NK-92 (cell line): ENCODE data around the gene GPD1.
"Not testable (repeated sequence)": the region's sequence is repeated elsewhere in the genome, so short reads cannot be mapped to it uniquely, and the experiment has no call there.

ENCODE experiments used
- DNase-seq: peaks from one replicate; lab custom pipeline; 2025; ENCODE audit not compliant: unreplicated experiment; lab: John Stamatoyannopoulos, UW

The GPD1 gene

GRCh38 chr12:50120521-50120920 is 16.7 kb downstream of the GPD1 start:
- DNase-seq, result no peak

DNA sequence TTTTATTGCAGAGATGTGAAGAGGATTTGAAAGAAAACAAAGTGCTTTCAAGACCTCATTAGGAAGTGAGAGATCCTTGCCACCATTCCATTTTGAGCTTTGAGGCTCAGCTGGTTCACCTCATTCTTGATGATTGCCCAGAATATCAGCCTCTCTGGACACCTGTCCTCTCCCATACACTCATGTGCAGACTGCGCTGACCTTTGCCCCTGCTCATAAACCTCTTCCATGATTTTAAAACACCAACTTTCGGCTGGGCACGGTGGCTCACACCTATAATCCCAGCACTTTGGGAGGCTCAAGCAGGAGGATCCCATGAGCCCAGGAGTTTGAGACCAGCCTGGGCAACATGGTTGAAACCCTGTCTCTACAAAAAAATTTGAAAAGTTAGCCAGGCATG is 17.1 kb downstream of the GPD1 start:
- DNase-seq, result no peak

GRCh38 chr12:50121641-50122040 is 17.8 kb downstream of the GPD1 start:
- no peak for DNase-seq

DNA sequence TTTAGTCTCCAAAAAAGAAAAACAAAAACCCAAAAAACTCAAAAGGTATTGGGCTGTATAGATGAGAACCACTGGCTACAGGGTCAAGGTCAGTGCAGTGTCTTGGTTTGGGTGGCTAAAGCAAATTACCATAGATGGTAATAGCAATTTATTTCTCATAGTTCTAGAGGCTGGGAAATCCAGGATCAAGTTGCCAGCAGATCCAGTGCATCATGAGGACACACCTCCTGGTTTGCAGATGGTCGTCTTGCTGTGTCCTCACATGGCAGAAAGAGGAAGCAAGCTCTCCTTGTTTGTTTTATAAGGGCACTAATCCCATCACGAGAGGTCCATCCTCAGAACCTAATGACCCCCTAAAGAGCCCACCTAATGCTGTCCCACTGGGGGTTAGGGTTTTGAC is 19.4 kb downstream of the GPD1 start:
- DNase-seq, result no peak

DNA sequence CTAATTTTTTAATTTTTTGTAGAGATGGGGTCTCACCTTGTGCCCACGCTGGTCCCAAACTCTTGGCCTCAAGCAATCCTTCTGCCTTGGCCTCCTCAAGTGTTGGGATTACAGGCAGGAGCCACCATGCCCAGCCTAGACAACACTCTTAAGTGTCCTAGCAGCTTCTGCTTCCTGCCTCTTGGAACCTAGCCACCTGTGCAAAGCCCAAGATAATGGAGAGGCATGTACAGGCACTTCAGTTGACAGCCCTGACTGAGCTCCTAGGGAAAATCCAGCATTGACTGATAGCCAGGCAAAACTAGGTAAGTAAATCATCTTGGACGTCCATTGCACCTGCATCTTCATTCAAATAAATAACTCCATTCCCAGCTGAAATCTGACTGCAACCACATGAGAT is 23.7 kb downstream of the GPD1 start:
- no peak for DNase-seq

- no peak for DNase-seq
Observed at GRCh38 chr12:50129290-50129689, 25.5 kb downstream of the GPD1 start.

DNA sequence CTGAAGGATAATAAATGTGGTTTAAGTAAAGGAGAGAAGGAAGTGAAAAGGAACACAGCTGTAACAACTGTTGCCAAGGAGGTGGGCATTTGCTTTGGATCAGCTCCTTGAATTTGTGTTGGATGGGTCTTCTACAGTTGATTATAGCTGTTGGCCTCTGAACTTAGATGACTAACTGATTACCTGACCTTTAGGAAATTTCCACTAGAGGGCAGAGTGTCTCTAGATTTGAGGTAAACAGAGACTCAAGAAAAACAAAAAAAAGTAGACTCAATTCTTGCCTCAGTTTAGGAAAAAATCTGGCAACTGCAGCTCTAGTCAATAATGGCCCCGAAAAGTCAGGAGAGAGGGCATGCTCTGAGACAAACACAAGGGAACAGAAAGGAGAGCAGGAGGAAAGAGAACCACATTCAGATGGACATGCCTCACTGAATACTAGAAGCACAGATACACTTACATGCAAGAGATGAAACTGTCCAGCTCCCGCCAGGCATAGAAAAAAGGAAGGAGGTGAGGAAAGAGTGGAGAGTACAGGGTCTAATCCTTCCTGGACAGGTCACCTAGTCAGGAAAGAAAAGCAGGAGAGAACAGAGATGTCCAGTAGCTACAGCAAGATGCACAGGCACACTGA is 28.8 kb downstream of the GPD1 start:
- DNase-seq, result no peak

DNA sequence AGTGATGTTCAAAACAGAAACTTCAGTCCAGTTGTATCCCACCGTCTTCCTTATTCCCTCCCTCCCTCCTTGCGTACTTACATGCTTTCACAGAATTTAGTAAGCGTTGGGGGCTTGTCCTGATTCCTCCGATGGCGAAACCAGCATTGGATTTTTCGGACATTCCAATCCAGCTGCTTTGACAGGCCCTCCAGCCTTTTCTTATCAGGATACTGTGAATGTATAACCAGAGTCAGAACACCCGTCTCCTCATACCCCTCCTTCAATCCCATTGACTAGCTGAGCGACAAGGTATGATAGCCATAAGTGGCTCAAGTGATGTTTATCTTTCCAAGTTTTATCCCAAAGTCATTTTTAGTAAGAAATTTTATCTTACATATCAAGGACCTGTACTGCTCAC is 39.2 kb downstream of the GPD1 start:
- no peak for DNase-seq

- no peak for DNase-seq
Observed at GRCh38 chr12:50145439-50145838, 41.6 kb downstream of the GPD1 start.

DNA sequence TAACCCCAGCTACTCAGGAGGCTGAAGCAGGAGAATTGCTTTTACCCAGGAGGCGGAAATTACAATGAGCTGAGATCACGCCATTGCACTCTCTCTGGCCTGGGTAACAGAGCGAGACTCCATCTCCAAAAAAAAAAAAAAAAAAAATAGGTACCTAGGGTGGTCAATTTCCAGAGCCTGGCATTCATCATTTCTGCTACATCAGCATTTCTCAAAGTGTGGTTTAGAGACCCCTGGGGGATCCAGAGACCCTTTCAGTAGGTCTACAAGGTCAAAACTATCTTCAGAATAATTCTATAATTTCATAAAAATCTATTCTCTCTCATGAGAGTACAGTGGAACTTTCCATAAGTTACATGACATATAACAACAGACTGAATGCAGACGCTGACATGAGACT is 43.5 kb downstream of the GPD1 start:
- DNase-seq, result no peak

DNA sequence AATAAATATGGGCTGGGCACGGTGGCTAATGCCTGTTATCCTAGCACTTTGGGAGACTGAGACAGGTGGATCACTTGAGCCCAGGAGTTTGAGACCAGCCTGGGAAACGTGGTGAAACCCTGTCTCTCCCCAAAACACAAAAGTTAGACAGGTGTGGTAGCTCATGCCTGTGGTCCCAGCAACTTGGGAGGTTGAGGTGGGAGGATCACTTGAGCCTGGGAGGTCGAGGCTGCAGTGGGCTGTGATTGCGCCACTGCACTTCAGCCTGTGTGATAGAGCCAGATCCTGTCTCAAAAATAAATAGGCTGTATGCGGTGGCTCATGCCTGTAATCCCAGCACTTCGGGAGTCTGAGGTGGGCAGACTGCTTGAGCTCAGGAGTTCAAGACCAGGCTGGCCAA is 44.2 kb downstream of the GPD1 start:
- DNase-seq, result not testable (repeated sequence)

DNA sequence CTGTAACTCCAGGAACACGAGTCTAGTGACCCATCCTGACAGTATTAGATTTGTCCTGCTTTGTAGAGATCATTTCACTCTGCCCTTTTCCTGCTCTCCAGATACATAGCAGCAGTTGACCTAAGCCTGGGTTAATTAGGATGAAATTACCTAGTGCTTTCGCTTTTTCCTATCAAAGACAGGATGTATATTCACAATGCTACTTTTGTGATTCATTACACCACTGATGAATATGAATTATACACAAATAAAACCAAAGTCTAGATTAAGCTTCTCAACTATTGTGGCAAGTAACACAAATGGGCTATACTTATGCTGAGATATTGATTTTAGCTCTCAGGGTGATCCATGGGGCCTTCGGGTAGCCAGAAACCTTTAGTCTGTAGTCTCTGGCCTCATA is 45.5 kb downstream of the GPD1 start:
- no peak for DNase-seq

DNA sequence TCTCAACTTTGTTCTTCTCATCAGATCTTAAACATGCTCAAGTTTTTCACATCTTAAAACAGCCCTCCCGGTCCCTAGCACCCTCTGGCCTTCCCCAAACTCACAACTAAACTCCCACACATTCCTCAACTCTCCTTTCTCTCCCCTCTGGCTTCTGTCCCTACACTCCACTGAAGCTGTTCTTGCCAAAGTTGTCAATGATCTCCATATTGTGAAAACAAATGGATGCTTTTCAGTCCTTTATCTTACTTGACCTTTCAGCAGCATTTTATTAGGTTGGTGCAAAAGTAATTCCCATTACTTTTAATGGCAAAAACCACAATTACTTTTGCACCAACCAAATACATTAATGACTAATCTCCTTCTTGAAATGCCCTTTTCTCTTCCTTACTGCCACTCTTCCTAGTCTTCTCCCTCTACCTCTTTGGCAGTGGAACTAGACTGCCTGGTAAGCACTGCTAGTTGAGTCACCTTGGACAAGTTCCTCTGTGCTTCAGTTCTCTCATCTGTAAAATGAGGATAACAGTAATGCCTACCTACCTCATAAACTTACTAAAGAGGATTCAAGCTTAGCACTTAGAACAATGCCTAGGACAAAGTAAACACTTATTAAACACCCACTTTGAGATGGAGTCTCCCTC is 47.4 kb downstream of the GPD1 start:
- no peak for DNase-seq

DNA sequence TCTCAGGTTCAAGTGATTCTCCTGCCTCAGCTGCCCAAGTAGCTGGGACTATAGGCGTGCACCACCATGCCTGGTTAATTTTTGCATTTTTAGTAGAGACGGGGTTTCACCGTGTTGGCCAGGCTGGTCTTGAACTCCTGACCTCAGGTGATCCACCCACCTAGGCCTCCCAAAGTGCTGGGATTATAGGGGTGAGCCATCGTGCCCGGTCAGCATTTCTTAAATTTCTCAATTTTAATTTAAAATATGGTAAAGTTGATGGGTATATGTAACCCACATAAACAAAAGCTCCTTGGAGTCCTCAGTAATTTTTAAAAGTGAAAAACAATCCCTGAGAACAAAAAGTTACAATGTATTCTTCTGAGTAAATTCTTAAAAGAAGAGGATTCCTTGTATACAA is 51.1 kb downstream of the GPD1 start:
- DNase-seq, result not testable (repeated sequence)

GRCh38 chr12:50156641-50157040 is 52.8 kb downstream of the GPD1 start:
- DNase-seq, result no peak

DNA sequence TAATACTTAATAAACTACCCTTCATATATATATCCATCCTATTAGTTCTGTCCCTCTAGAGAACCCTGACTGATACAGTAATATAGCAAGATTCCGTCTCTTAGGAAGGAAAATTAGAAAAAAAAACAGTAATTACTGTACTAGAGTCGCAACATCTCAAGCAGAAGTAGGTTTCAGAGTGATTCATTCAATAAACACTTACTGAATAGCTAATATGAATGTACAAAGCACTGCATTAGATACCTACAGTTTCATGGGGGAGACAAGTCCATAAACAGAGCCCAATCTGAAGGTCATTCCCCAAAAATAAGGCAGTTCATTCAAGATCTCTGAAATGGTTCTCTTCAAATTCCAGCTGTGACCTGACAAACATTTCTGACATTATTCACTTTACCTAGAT is 53.5 kb downstream of the GPD1 start:
- DNase-seq, result no peak

DNA sequence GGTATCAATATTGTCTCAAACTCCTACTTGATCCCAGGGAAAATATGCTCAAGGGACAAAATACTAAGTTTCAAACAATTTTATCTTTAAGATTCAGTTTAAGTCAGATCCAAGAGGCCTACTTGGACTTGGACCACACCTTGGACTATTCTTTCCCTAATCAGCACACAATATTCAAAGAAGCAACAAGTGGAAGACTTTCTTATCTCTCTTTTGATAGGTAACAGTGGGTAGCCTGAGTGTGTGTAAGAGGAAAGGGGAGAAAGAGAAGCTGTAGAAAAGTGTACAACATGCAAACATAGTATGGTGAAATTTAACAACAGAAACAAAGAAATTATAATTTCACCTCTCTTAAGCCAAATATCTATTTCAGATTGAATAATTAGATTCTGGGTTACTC is 56.8 kb downstream of the GPD1 start:
- no peak for DNase-seq
